Thoracic aorta (tissue), 2 donors: ENCODE results near the gene RGS8. TPM values are rescaled to one million over a fixed set of nuclear protein-coding genes. Genes with fewer than 3 reads are reported as not detected.

Source experiments
- ATAC-seq: fragments of 150-250 bp; one replicate; pipeline ENCODE4 v1.8.0; 2017; ENCODE audit warnings: low read depth; ENCODE audit not compliant: insufficient number of reproducible peaks, low FRiP score
- DNase-seq: peaks from one replicate; pipeline ENCODE4 v3.0.0-alpha.2; 2020; ENCODE audit warnings: low spot score
- H3K27ac ChIP-seq, 2 donors: fragments of 200-600 bp; sonication (generic); 1 replicate in 1 of 2; 2 replicates in 1 of 2; pipeline ENCODE4 v1.5.1; 2016; ENCODE audit warnings: mild to moderate bottlenecking in 2 of 2, moderate library complexity in 2 of 2
- H3K27me3 ChIP-seq: fragments of 200-600 bp; sonication (generic); replicated peaks from 2 replicates; pipeline ENCODE4 v1.6.0; 2016; ENCODE audit warnings: mild to moderate bottlenecking; ENCODE audit not compliant: insufficient read depth
- H3K36me3 ChIP-seq: fragments of 200-600 bp; sonication (generic); one replicate; pipeline ENCODE4 v1.5.1; 2016
- H3K4me1 ChIP-seq, 2 donors: fragments of 200-600 bp; sonication (generic); 1 replicate in 1 of 2; 2 replicates in 1 of 2; pipeline versions ENCODE4 v1.5.1 to v1.6.0; 2016; ENCODE audit warnings: low read depth in 2 of 2, mild to moderate bottlenecking in 1 of 2; ENCODE audit not compliant: control insufficient read depth in 1 of 2
- H3K4me3 ChIP-seq: fragments of 200-600 bp; sonication (generic); 2 replicates; pipeline ENCODE4 v1.5.1; 2016; ENCODE audit warnings: mild to moderate bottlenecking
- H3K9me3 ChIP-seq: fragments of 200-600 bp; sonication (generic); 2 replicates; pipeline ENCODE4 v1.5.1; 2016
- CTCF ChIP-seq: fragments of 200-600 bp; sonication (generic); IDR thresholded peaks from one replicate; pipeline ENCODE4 v1.5.1; 2019; ENCODE audit warnings: antibody characterized with exemption
- total RNA-seq, 2 donors: library from RNA; depleted of rRNA; stranded (reverse); fragments of >200 nt; gene quantifications; one replicate each; pipeline versions ENCODE4 v1.1.0 to v1.2.3, GENCODE V29; 2016

The RGS8 gene
- total RNA-seq, 2 donors from 2014 or later, result not detected

- TF ChIP-seq CTCF, result no peak
- no peak for DNase-seq
- Histone ChIP-seq H3K4me1 (no peaks in the 10 kb centered on the region), H3K9me3 (no peaks in the 10 kb centered on the region), H3K36me3 (no peaks in the 10 kb centered on the region), H3K4me3 (no peak overlapping the region), H3K27ac (no peak overlapping the region), H3K27me3 (no peaks in the 10 kb centered on the region)
- ATAC-seq, result no peak
Measured at GRCh38 chr1:182724215-182724614, 39.8 kb upstream of the RGS8 start.

GRCh38 chr1:182723200-182723599, 38.8 kb upstream of the RGS8 start:
- no peaks in the 10 kb centered on the region for H3K9me3 ChIP-seq
- no peaks in the 10 kb centered on the region for H3K36me3 ChIP-seq
- no peak overlapping the region for H3K27ac ChIP-seq
- no peak for DNase-seq
- no peak for ATAC-seq
- no peak overlapping the region for H3K4me3 ChIP-seq
- TF ChIP-seq CTCF, result no peak
- no peaks in the 10 kb centered on the region for H3K27me3 ChIP-seq
- no peaks in the 10 kb centered on the region for H3K4me1 ChIP-seq

GRCh38 chr1:182721525-182721924, 37.1 kb upstream of the RGS8 start:
- DNase-seq (no peak), ATAC-seq (no peak)
- Histone ChIP-seq H3K4me3 (no peak overlapping the region), H3K27me3 (no peaks in the 10 kb centered on the region), H3K9me3 (no peaks in the 10 kb centered on the region), H3K4me1 (no peaks in the 10 kb centered on the region), H3K36me3 (no peaks in the 10 kb centered on the region), H3K27ac (no peak overlapping the region)
- no peak for TF ChIP-seq CTCF

GRCh38 chr1:182720463-182720862, 36.1 kb upstream of the RGS8 start:
- Histone ChIP-seq H3K27ac (no peak overlapping the region), H3K4me3 (no peak overlapping the region), H3K36me3 (no peaks in the 10 kb centered on the region), H3K9me3 (no peaks in the 10 kb centered on the region), H3K4me1 (no peaks in the 10 kb centered on the region), H3K27me3 (no peaks in the 10 kb centered on the region)
- no peak for ATAC-seq
- no peak for TF ChIP-seq CTCF
- no peak for DNase-seq

GRCh38 chr1:182719553-182719952, 35.2 kb upstream of the RGS8 start:
- no peaks in the 10 kb centered on the region for H3K9me3 ChIP-seq
- no peak for TF ChIP-seq CTCF
- no peaks in the 10 kb centered on the region for H3K36me3 ChIP-seq
- no peak overlapping the region for H3K27ac ChIP-seq
- ATAC-seq, result no peak
- H3K27me3 ChIP-seq, result no peaks in the 10 kb centered on the region
- H3K4me3 ChIP-seq, result no peak overlapping the region
- H3K4me1 ChIP-seq, result no peaks in the 10 kb centered on the region
- DNase-seq, result no peak
